ENCODE results near the gene CENPL. TPM values are rescaled to one million over a fixed set of nuclear protein-coding genes. Genes with fewer than 3 reads are reported as not detected.

The CENPL gene
- total and polyA plus RNA-seq, 9 of the 15 experiments (the other 6 are each of a cell fraction or from before 2014, with no cell fraction given), result 33.0 to 52.7 (median 39.7) TPM

GRCh38 chr1:173823781-173824314 is 835 bp downstream of the CENPL start (continued):
- peak; percentile 78 for TF ChIP-seq NKRF (IDR thresholded peaks at IDR 0.05; ENCODE audit: borderline replicate concordance)
- TF ChIP-seq, protein P1, sequence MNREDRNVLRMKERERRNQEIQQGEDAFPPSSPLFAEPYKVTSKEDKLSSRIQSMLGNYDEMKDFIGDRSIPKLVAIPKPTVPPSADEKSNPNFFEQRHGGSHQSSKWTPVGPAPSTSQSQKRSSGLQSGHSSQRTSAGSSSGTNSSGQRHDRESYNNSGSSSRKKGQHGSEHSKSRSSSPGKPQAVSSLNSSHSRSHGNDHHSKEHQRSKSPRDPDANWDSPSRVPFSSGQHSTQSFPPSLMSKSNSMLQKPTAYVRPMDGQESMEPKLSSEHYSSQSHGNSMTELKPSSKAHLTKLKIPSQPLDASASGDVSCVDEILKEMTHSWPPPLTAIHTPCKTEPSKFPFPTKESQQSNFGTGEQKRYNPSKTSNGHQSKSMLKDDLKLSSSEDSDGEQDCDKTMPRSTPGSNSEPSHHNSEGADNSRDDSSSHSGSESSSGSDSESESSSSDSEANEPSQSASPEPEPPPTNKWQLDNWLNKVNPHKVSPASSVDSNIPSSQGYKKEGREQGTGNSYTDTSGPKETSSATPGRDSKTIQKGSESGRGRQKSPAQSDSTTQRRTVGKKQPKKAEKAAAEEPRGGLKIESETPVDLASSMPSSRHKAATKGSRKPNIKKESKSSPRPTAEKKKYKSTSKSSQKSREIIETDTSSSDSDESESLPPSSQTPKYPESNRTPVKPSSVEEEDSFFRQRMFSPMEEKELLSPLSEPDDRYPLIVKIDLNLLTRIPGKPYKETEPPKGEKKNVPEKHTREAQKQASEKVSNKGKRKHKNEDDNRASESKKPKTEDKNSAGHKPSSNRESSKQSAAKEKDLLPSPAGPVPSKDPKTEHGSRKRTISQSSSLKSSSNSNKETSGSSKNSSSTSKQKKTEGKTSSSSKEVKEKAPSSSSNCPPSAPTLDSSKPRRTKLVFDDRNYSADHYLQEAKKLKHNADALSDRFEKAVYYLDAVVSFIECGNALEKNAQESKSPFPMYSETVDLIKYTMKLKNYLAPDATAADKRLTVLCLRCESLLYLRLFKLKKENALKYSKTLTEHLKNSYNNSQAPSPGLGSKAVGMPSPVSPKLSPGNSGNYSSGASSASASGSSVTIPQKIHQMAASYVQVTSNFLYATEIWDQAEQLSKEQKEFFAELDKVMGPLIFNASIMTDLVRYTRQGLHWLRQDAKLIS (CRISPR knock-in tag; IDR thresholded peaks at IDR 0.05), result no peak
- no peak for TF ChIP-seq ZNF232 (CRISPR knock-in tag; IDR thresholded peaks at IDR 0.05)
- TF ChIP-seq TGIF2 (CRISPR knock-in tag; IDR thresholded peaks at IDR 0.05), result no peak
- TF ChIP-seq PHTF2 (CRISPR knock-in tag; IDR thresholded peaks at IDR 0.05), result no peak
- no peak for TF ChIP-seq HCFC1 (IDR thresholded peaks at IDR 0.05; ENCODE audit: low read depth, low read length)
- no peak for TF ChIP-seq TCF7L2 (IDR thresholded peaks at IDR 0.05; ENCODE audit: low read depth, low read length)
- no peak for TF ChIP-seq FOSL1 (tag; conservative IDR thresholded peaks at IDR 0.05)
- no peak for TF ChIP-seq NFYB (IDR thresholded peaks at IDR 0.05; ENCODE audit: extremely low read depth, insufficient read length)
- TF ChIP-seq, protein P2, sequence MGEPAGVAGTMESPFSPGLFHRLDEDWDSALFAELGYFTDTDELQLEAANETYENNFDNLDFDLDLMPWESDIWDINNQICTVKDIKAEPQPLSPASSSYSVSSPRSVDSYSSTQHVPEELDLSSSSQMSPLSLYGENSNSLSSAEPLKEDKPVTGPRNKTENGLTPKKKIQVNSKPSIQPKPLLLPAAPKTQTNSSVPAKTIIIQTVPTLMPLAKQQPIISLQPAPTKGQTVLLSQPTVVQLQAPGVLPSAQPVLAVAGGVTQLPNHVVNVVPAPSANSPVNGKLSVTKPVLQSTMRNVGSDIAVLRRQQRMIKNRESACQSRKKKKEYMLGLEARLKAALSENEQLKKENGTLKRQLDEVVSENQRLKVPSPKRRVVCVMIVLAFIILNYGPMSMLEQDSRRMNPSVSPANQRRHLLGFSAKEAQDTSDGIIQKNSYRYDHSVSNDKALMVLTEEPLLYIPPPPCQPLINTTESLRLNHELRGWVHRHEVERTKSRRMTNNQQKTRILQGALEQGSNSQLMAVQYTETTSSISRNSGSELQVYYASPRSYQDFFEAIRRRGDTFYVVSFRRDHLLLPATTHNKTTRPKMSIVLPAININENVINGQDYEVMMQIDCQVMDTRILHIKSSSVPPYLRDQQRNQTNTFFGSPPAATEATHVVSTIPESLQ (CRISPR knock-in tag; IDR thresholded peaks at IDR 0.05), result peak; percentile 7; the same call in 1 of the 2 replicates
- no peak for TF ChIP-seq CHCHD3 (CRISPR knock-in tag; IDR thresholded peaks at IDR 0.05)
- TF ChIP-seq PHF8 (IDR thresholded peaks at IDR 0.05; ENCODE audit: borderline replicate concordance, low read length), result peak; percentile 63; the same call in 1 of the 2 replicates
- 0 out of 2 replicates have a peak, but pooled peaks have one; percentile 46 for TF ChIP-seq RB1 (IDR thresholded peaks at IDR 0.05; ENCODE audit: low read depth)
- TF ChIP-seq TCF3 (CRISPR knock-in tag; IDR thresholded peaks at IDR 0.05), result no peak
- no peak for TF ChIP-seq PHF21A (IDR thresholded peaks at IDR 0.05; ENCODE audit: borderline replicate concordance, low read depth)
- TF ChIP-seq ZNF717 (CRISPR knock-in tag; IDR thresholded peaks at IDR 0.05), result no peak
- TF ChIP-seq, protein P3, sequence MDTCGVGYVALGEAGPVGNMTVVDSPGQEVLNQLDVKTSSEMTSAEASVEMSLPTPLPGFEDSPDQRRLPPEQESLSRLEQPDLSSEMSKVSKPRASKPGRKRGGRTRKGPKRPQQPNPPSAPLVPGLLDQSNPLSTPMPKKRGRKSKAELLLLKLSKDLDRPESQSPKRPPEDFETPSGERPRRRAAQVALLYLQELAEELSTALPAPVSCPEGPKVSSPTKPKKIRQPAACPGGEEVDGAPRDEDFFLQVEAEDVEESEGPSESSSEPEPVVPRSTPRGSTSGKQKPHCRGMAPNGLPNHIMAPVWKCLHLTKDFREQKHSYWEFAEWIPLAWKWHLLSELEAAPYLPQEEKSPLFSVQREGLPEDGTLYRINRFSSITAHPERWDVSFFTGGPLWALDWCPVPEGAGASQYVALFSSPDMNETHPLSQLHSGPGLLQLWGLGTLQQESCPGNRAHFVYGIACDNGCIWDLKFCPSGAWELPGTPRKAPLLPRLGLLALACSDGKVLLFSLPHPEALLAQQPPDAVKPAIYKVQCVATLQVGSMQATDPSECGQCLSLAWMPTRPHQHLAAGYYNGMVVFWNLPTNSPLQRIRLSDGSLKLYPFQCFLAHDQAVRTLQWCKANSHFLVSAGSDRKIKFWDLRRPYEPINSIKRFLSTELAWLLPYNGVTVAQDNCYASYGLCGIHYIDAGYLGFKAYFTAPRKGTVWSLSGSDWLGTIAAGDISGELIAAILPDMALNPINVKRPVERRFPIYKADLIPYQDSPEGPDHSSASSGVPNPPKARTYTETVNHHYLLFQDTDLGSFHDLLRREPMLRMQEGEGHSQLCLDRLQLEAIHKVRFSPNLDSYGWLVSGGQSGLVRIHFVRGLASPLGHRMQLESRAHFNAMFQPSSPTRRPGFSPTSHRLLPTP (IDR thresholded peaks at IDR 0.05; ENCODE audit: borderline replicate concordance, extremely low read depth, insufficient read length), result no peak
- no peak for TF ChIP-seq KLF6 (CRISPR knock-in tag; IDR thresholded peaks at IDR 0.05; ENCODE audit: borderline replicate concordance)
